Erythroblast (primary cell): ENCODE measurements around the gene HOMER1.

ENCODE experiments used
- GATA1 ChIP-seq: IDR thresholded peaks from 2 replicates; pipeline ENCODE4 v1.6.1; 2011; ENCODE audit warnings: low read depth, mild to moderate bottlenecking, control low read depth, low read length, moderate library complexity
- POLR2A ChIP-seq: IDR thresholded peaks from 2 replicates; pipeline ENCODE4 v1.6.1; 2011; ENCODE audit warnings: mild to moderate bottlenecking, low read length

GRCh38 chr5:79416499-79416898 is 97.4 kb downstream of the HOMER1 start:
- TF ChIP-seq POLR2A (no peak), GATA1 (no peak)
